Measurements from ENCODE around the gene GBP5. TPM values are rescaled to one million over a fixed set of nuclear protein-coding genes. Genes with fewer than 3 reads are reported as not detected.

Gene GBP5
- total and polyA plus RNA-seq, 2 of the 4 experiments (the other 2 are of a cell fraction): not detected

GRCh38 chr1:89306273-89306672 lies 33.6 kb upstream of the GBP5 start:
- Histone ChIP-seq H3K4me3 (ENCODE audit: insufficient read depth, low read depth, low read length) (no peak overlapping the region), H2BK20ac (ENCODE audit: low read depth, low read length) (0 out of 2 replicates have a peak overlapping the region, but pooled peaks have one; percentile 5), H4K20me1 (ENCODE audit: insufficient read depth, low read length) (no peaks in the 10 kb centered on the region), H3K56ac (ENCODE audit: extremely low read depth, insufficient read depth, low read length) (no peak overlapping the region), H2BK120ac (ENCODE audit: low read depth, low read length) (no peak overlapping the region), H3K9me1 (ENCODE audit: insufficient read depth, low read length) (no peaks in the 10 kb centered on the region), H2BK15ac (ENCODE audit: low read depth, low read length) (no peak overlapping the region), H2AK9ac (replicated peaks; ENCODE audit: low read depth, low read length, poor library complexity) (no peak overlapping the region), H3K27me3 (ENCODE audit: control insufficient read depth, insufficient read depth, low read length) (no peaks in the 10 kb centered on the region), H3K9ac (ENCODE audit: low read depth, low read length) (no peak overlapping the region), H3K23ac (ENCODE audit: low read depth, low read length) (no peak overlapping the region), H3K36me3 (ENCODE audit: control insufficient read depth, insufficient read depth, low read length) (no peaks in the 10 kb centered on the region), H3K4me1 (ENCODE audit: control insufficient read depth, insufficient read depth, low read length) (no peaks in the 10 kb centered on the region), H3K9me3 (ENCODE audit: control insufficient read depth, insufficient read depth, low read length) (no peaks in the 10 kb centered on the region), H2AK5ac (ENCODE audit: low read depth, low read length) (no peak overlapping the region), H2BK5ac (ENCODE audit: low read depth, low read length, poor library complexity, severe bottlenecking) (no peak overlapping the region), H3K79me1 (ENCODE audit: low read depth in 1 of 2, low read length in 2 of 2) (no peaks in the 10 kb centered on the region), H2AFZ (replicated peaks; ENCODE audit: low read length, poor library complexity) (no peak overlapping the region), H4K8ac (ENCODE audit: low read depth in 2 of 2, low read length in 2 of 2) (no peak overlapping the region), H3K4me2 (ENCODE audit: low read depth, low read length) (no peak overlapping the region), H3K18ac (ENCODE audit: low read depth, low read length) (no peak overlapping the region; the same call in 1 of the 2 replicates), H4K91ac (ENCODE audit: insufficient read depth, low read depth, low read length) (no peak overlapping the region), H3K14ac (replicated peaks; ENCODE audit: low read depth, low read length) (no peak overlapping the region), H4K5ac (ENCODE audit: low read depth, low read length) (peak overlapping the region; percentile 69; the same call in 1 of the 2 replicates), H3K27ac (ENCODE audit: insufficient read depth, low read length) (no peak overlapping the region), H3K4ac (ENCODE audit: low read depth, low read length) (no peak overlapping the region)
- DNase-seq (no peak), ATAC-seq (ENCODE audit: low read depth) (0 out of 2 replicates have a peak, but pooled peaks have one; percentile 27)
- TF ChIP-seq MAZ (IDR thresholded peaks at IDR 0.05; ENCODE audit: borderline replicate concordance, low read depth, low read length) (no peak), MAFK (IDR thresholded peaks at IDR 0.05; ENCODE audit: low read depth, low read length) (no peak), CTCF (conservative IDR thresholded peaks at IDR 0.05; ENCODE audit: low read depth, low read length) (no peak), CHD1 (IDR thresholded peaks at IDR 0.05; ENCODE audit: low read depth, low read length) (no peak), RAD21 (IDR thresholded peaks at IDR 0.05; ENCODE audit: low read length) (no peak), NFE2L2 (IDR thresholded peaks at IDR 0.05; ENCODE audit: low read depth, low read length) (no peak), RCOR1 (IDR thresholded peaks at IDR 0.05; ENCODE audit: insufficient replicate concordance, low read length) (no peak), ELK1 (IDR thresholded peaks at IDR 0.05; ENCODE audit: borderline replicate concordance, low read depth, low read length) (no peak), RFX5 (IDR thresholded peaks at IDR 0.05; ENCODE audit: low read depth, low read length) (no peak), POLR2A (IDR thresholded peaks at IDR 0.05; ENCODE audit: low read depth, low read length) (no peak), FOS (IDR thresholded peaks at IDR 0.05; ENCODE audit: low read depth, low read length) (no peak), BHLHE40 (IDR thresholded peaks at IDR 0.05; ENCODE audit: low read depth, low read length) (no peak), SMC3 (IDR thresholded peaks at IDR 0.05; ENCODE audit: low read depth, low read length) (no peak), CEBPB (IDR thresholded peaks at IDR 0.05; ENCODE audit: low read depth, low read length) (no peak), USF2 (IDR thresholded peaks at IDR 0.05; ENCODE audit: low read depth, low read length) (no peak), MXI1 (IDR thresholded peaks at IDR 0.05; ENCODE audit: borderline replicate concordance, low read depth, low read length) (no peak)
- no TSS peak for BruUV-seq (replicated peaks)
- in situ Hi-C loops (cut with MboI; ENCODE audit: low sequenced_read_pairs): no loop called here
- WGBS, 2 experiments (ENCODE audit: extremely low coverage in 2 of 2, insufficient read length in 1 of 2): no CpG with 5 or more reads among the region's 2 CpGs
- ChIA-PET POLR2A (ENCODE audit: unreplicated experiment) (no interaction called here), CTCF (no interaction called here)
- dilution Hi-C loops (cut with HindIII; ENCODE audit: low sequenced_read_pairs, unreplicated experiment): no loop called here
- intact Hi-C loops (cut with micrococcal nuclease): no loop called here

Data from IMR-90 (cell line).